Muscle of back (tissue), 13 donors: Measurements from ENCODE around the gene FNTB. TPM values are rescaled to one million over a fixed set of nuclear protein-coding genes. Genes with fewer than 3 reads are reported as not detected.

Experiments
- DNase-seq, 3 donors: peaks; one replicate each; pipeline versions ENCODE4 v3.0.0 to v3.0.0-alpha.2; 2013
- long read RNA-seq, 9 donors: transcript quantifications; one replicate each; lab custom pipeline, GENCODE V29; 2026
- polyA plus RNA-seq, 10 donors: library from polyadenylated mRNA; unstranded; fragments of 120-200 nt; gene quantifications; one replicate each; pipeline ENCODE4 v1.2.1, GENCODE V29; 2013; ENCODE audit not compliant: insufficient read length in 10 of 10

FNTB gene, protein sequence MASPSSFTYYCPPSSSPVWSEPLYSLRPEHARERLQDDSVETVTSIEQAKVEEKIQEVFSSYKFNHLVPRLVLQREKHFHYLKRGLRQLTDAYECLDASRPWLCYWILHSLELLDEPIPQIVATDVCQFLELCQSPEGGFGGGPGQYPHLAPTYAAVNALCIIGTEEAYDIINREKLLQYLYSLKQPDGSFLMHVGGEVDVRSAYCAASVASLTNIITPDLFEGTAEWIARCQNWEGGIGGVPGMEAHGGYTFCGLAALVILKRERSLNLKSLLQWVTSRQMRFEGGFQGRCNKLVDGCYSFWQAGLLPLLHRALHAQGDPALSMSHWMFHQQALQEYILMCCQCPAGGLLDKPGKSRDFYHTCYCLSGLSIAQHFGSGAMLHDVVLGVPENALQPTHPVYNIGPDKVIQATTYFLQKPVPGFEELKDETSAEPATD
- polyA plus RNA-seq, result 10 to 100 TPM; 15.2 to 26.5 (median 19.6) TPM
- long read RNA-seq, donor 1, result 0 reads
- long read RNA-seq, donor 2, partial matches to known transcripts, result 0 of 3 reads
- long read RNA-seq, donor 2, other reads (novel, unspliced or antisense), result 0 of 3 reads
- long read RNA-seq, donor 3, result 0 reads
- long read RNA-seq, donor 4, partial matches to known transcripts, result 9 of 22 reads
- long read RNA-seq, donor 4, other reads (novel, unspliced or antisense), result 10 of 22 reads
- long read RNA-seq, donor 5, transcript FNTB-208 (3 exons, 530 nt), result major isoform, 5 of 8 reads
- long read RNA-seq, donor 5, partial matches to known transcripts, result 0 of 8 reads
- long read RNA-seq, donor 5, other reads (novel, unspliced or antisense), result 0 of 8 reads
- long read RNA-seq, donor 6, partial matches to known transcripts, result 0 of 6 reads
- long read RNA-seq, donor 6, other reads (novel, unspliced or antisense), result 0 of 6 reads
- long read RNA-seq, donor 7, result 0 reads
- long read RNA-seq, donor 8, partial matches to known transcripts, result 0 of 1 reads
- long read RNA-seq, donor 8, other reads (novel, unspliced or antisense), result 0 of 1 reads
- long read RNA-seq, donor 9, result 0 reads

DNA sequence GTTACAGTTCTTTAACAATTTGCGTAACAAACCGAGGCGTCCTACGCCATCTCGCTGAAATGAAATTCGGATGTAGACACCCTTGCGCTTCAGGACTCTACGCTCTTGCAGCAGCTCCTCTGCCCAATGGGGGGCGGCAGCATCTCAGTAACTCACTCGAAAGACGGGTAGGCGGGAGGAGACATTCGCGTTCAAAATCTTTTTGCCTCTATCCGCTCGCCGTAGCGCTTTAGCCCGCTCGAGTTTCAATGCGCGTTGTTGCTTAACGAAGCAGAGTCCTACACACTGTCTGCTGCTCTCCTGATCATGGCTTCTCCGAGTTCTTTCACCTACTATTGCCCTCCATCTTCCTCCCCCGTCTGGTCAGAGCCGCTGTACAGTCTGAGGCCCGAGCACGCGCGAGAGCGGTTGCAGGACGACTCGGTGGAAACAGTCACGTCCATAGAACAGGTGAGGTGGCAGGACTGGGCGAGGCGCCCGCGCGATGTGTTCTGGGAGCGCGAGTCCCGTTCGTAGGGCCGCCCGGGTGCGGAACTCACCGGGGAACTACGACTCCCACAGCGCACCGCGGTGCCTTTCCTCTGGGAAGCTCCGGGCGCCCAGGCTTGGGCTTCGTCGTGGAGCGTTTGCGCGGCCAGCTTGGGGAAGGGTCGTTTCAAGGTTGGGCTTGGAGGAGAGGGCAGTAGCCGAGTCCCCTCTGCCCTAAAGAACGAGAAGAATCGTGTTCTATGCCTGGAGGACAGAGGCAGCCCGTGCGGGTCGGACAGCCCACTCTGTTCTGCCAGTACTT lies at the start of gene FNTB:
FNTB (plus strand) TSS at position 248 of the 790 bp plus-strand sequence; CDS start at position 307, 59 bp downstream.
- peak; percentile 97 to 99 (median 98) for DNase-seq

DNA sequence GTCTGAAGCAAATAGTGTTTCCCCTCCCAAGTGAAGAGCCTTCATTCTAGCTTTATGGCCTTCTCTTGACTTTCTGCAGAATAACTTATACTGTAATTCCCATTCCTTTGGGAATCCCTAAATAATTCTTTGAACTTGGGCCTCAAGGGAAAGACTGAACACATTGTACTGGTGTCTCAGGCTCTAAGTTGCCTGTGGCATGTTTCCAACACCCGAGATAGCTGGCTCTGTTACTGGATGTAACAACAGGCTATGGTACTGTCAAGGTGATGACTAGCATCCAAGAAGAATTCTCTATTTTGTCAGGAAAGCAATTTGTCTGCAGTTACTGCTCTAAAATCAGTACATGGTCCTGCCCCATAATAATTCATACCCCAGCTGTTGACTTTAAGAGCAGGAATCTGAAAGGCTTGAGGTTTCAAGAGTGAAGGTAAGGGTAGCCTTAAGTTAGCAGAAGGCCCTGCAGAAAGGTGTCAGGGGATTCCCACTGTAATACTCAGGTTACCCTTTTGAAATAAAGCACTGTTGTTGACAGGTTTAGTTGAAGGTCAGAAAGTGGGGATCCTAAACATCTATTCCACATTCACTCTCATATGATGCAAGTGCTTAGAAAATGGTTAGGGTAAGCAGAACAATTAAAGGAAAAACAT lies 49.4 kb upstream of the FNTB start:
- no peak for DNase-seq

DNA sequence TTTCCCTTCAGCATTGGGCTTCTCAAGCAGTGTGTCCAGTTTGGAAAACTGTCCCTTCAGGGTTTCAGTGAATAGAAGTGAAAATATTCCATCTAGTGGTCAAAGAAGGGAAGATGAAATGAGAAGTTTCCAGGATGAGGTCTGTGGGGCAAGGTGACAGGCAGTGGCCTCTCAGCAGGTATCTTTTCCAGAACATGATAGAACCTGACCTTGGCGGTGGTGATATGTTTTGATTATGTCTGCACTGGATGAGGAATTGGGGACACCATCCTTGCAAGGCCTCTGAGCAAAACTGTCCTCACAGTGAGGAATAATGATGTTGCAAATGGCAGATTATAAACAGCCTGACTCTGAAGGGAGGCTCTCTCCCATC lies 48.9 kb upstream of the FNTB start:
- no peak for DNase-seq

DNA sequence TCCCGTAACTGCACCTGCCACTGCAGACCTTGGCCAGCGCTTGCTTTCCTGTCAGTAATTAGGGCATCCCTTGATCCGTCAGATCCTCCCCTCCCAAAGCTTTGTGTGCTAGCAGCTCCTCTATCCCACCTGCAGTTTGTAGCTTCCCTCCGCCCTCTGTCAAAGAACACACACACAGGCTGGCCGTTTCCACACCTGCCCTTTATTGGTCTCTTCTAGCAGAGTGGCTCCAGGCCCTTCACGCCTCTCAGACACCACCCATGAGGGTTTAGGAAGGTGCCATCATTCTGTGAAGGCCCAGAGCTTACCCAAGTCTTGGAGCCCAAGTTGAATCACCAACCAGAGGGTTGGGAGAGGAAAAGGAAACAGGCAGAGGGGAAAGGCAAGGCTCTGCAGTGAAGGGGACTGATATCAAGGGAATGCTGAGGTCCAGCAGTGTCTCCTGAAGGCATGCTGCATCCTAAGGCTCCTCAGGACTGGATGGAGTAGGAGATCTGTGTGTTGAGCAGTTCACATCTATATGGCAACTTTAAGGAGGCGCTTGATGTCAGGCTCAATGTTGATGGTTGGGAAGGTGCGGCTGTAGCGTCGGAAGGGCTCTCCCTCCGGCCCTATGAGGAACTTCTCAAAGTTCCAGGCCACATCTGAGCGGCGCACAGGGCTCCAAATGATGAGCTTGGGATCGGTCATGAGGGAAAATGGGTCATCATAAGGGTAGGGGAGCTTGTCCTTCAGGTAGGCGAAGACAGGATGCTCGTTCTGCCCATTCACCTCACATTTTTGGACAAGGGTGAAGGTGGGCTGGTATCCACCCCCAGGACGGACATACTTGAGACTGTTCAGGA lies 47.5 kb upstream of the FNTB start:
- no peak for DNase-seq

DNA sequence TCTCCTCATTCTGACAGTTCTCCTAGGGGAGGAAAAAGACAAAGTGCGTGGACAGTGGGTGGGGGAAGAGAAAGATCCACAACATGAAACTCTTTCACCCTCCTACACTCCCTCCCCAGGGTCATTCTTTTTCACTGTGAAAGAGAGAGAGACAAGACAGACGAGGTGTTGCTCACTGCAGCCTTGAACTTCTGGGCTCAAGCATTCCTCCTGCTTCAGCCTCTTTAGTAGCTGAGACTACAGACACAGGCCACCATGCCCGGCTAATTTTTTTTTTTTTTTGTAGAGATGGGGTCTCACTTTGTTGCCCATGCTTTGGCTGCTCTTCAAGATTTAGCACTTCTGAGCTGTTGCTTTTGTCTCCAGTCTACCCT lies 46.9 kb upstream of the FNTB start:
- DNase-seq, result no peak

DNA sequence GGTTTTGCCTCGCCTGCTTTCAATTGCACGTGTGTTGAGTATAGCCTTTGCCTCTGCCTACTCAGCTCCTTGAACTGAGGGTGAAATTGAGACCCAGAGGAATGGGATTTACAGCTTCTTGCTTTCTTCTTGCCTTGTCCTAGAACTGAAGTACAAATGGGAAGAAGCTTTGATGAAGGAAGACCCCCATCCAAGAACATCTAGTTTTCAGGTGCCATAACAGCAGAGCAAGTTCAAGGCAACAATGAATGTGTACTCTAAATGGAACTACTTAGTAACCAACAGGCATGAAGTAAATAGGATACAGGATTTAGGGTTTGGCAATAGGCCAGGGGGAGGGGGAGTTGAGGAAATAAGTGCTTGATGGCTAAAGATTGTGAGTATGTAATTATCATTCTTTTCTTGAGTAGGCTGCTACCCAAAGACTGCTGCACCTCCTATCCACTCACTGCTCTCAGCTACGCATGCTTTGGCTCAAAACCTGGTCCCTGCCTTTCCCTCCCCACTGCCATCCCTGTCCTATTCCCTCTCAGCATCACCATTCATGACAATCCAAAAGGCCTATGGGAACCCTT lies 46.3 kb upstream of the FNTB start:
- no peak for DNase-seq

DNA sequence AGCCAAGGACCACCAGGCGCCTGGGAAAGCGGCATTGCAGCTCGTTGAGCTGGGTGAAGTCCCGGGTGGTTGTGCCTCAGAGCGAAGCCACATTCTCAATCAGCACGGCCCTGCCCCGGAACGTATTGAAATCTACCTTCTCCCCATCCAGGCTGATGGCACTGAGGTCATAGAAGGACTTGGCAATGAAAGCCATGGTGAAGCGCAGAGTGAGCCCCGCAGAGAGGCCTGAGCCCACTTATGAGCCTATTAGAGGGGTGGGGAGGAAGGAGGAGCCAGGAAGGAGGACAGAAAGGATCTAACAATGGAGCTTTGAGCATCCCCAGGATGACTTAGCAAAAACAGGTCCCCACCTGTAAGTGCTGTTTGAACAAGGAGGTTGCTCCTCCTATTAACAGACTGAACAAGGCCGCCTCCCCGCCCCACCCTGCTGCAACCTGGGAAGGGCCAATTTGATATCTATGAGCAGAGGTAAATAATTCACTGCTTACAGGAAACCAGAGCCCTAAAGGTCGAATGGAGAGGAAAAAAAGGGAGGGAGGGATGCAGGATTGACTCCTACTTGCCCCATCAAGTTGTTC lies 44.1 kb upstream of the FNTB start, which contains the start of gene GPX2:
GPX2 (minus strand) TSS at position 215 of the 581 bp plus-strand sequence; CDS start at position 196, 19 bp downstream.
- no peak for DNase-seq

DNA sequence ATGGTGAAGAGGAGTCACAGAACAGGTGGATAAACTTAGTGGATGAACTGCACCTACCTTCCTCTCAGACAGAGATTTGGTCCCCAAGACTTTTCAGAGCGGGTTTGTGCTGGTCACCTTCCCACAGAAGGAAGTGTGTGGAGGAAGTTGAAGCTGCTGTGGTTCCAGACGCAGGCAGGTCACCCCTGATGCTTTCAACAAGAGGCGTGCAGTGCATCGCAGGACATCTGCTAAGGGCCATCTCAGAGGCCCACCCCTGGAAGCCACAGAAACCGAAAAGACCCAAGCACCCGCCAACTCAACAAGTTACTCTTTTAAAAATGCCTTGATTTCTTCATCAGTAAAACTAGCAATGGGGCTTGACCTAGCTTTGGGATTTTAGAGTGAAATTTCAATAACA lies 43.1 kb upstream of the FNTB start:
- no peak for DNase-seq

DNA sequence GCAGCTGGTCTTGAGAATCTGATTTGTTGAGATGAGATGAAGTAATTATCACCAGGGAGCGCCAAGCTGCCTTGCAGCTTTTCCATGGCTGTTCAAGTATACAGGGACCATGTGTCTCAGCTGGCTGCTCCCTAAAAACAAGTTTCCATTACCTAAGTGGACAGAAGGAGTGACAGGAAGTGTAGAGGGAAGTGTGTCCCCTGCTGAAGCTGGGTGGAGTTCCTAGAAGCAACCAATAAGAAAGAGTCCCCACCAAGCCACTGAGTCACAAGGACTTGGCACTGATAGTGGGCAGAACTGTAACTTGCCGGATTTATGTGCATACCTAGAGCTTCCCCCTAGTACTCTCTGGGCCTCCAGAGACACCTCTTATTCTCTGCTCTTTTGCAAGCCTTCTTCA lies 42.7 kb upstream of the FNTB start:
- no peak for DNase-seq

DNA sequence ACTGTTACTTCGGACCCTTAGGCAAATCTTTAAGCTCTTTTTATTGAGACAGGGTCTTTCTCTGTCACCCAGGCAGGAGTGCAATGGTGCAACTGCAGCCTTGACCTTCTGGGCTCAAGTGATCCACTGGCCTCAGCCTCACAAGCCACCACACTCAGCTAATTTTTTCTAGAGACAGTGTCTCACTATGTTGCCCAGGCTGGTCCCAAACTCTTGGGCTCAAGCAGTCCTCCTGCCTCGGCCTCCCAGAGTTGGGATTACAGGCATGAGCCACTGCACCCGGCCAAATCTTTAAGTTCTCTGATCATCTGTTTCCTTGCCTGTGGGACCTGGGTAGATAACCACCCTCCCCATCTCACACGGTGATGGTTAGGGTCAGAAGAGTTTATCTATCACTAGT lies 41.8 kb upstream of the FNTB start:
- DNase-seq, result no peak

DNA sequence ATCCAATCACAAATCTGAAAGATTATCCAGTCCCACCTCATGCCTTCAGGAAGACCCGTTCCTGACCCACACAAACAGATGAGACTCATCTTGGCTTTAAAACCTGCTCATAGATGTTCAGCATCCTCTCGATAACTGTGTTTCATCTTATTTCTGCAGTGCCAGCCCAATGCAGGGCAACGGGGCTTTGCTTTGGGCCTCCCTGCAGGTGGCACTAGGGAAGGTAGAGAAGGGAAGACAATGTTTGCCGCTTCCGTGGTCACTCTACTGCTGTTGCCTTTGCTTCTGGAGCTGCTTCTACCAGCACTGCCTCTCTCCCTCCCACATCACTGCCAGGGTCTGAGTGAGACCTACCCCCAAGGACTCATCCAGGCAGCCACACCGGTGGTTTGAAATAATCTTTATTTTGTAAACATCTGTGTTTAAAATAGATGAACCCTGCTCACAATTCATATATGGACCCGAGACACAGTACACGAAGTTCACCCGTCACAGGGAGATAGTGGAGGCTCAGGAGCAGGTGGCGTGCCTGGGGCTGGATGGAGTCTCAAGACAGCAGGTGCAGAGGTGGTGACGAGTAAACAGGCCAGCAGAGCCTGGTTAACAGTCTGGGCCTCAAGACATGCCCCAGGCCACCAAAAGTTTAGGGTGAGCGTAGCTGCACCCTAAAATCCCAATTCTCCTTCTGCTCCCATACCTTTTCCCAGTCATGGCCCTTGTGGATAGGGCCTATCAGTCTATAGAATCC lies 41.1 kb upstream of the FNTB start:
- DNase-seq, result no peak

DNA sequence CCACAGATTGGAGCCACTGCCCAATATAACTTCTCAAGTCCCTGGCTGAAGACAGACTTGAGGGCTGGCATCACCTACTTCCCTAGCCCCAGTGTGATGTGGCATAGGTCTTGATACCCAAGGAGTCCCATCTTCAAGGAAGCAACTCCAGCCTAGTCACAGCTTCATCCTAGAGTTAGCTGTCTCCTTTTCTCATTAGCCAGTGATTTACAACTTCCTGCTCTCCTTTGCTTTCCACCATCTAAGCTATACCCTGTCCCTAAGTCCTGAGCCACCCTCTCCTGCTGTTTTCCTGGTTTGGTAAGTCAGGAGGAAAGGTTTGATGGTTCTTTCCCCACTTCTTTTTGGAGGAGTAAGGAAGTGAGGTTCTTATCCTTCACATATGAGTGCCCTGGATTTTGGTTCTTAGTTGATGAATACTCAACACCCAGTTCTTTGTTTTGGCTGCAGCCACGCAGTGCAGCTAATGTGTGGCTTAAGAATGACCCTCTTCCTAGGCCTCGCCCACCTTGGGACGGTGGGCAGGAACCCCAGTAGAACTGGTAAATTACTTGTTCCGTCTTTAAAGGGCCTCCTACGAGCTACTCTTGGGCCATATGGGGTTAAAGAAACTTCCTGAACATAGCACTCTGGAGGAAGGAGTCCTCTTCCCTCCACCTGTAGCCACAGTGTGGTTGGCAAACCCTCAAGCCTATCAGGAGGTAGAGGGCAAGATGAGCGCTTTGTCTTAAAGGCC lies 40.2 kb upstream of the FNTB start:
- DNase-seq, result no peak

DNA sequence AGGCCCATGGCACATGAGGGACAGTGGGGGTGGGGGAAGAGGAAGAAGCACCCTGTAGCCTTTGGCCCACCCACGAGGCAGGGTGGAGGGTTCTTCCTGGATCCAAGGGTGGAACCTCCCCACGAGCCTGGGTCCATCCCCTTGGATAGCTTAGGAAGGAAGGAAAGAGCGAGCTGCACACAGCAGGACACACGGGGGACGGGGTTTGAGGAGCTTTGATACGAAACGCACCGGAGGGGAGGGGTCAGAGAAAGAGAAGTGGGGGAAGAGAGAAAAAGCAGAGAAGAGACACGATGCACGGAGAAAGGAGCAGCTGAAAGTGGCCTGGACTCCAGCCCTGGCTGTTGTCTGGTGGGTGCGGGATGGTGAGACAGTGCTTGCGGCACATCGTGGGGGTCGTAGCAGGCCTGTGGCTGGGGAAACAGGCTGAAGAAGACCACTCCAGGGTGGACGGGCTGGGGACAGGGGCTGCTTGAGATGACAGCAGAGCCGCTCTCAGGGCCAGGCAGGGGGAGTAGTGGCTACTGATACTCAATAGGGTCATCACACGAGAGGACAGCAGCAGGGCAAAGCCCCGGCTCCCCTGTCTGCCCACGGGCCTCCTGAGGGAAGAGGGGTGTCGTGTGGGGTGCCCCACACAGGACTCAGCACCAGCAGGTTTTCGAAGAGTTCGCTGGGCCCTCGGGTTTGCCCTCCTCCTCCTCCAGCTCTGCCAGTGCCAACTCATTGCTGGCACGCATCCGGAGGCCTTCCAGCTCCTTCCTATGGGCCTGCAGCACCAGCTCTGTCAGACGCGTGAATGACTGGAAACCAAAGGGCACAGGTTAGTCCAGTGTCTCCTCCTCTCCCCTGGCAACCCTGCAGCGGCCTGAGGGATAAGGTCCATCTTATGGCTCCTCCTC lies 38.7 kb upstream of the FNTB start:
- no peak for DNase-seq

DNA sequence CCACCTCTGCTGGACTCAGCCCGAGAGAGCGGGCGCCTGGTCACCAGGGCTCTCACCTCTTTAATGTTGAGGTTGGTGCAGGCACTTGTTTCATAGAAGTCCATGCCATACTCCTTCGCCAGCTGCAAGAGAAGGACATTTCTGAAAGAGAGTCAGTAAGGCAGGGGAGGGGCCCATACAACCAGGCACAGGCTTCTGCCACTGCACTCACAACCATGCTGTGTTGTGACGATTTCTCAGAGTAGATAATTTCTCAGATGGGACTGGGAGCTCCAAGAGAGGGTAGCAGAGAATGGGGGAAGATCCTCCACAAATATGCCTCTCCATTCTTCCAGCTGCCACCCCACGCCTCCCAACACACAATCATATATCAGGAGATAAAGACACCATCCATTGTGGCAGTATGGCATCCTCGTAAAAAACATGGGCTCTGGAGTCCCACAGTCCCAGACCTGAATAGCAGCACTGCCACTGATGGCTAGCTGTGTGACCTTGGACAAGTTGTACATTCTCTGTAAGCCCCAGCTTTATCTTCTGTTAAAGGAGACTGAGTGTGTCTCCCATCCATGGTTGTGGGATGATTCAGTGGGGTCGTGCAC lies 38.0 kb upstream of the FNTB start:
- no peak for DNase-seq

DNA sequence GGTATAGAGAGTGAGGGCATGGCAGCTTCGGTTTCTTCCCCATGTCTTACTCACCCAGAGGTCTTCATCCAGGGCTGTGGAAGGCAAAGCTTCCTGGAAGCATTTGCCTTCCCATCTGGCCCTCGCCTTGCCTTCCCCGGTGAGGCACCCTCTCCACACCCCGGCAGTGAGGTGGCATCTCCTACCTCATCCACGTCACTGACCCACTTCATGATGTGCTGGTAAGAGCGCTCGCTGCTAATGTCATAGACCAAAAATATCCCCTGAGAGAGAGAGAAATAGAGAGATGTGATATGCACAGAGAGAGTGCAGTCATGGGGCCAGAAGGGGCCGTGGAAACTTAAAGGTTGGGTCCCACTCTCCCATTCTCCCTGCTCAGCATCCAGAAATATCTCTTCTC lies 35.8 kb upstream of the FNTB start:
- DNase-seq, result no peak

DNA sequence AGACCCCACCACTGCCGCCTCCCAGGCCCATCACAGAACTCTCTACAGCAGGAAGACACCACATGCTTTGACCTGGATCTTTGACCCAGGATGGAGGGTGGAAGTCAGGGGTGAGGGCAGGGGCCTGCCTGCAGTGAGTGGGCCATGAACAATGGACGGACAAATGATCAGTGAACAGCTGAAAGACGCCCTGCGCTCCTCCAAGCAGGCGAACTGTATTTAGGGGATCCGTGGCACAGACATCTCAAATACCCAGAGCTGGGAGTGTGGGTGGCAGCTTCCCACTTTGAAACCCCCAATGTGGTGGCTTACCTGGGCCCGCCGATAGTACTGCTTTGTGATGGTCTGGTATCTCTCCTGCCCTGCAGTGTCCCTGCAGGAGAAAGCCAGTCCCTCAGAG lies 35.4 kb upstream of the FNTB start:
- no peak for DNase-seq

DNA sequence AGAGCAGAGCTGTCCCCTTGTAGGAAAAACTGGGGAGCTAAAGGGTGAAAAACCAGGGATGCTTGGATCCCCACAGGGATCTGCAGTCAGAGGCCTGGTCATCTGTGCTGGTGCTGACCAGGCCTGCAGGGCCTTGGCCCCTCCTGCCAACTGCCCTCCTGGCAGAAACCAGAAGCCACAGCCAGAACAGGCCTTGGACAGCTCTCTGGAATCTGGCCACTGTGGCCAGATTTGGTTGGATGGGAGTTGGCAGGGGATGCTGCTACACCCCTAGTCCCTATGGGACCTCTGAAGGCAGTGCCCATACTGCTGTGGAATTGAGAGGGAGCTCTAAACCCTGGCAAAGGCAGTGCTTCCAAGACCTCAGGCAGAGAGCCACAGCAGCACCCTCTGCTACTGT lies 35.0 kb upstream of the FNTB start:
- no peak for DNase-seq
